ENCODE measurements around the gene CDH4. TPM values are rescaled to one million over a fixed set of nuclear protein-coding genes. Genes with fewer than 3 reads are reported as not detected.

The CDH4 gene
- total and polyA plus RNA-seq, 2 of the 8 experiments (the other 6 are each of a cell fraction or from before 2014, with no cell fraction given): 4.3 to 7.9 TPM

GRCh38 chr20:61659994-61660346, 407.9 kb downstream of the CDH4 start:
- ChIA-PET POLR2A (ENCODE audit: partially characterized antibody) (no interaction called here), CTCF (ENCODE audit: partially characterized antibody) (no interaction called here)
- Histone ChIP-seq H3K4me3 (ENCODE audit: extremely low read depth in 1 of 4, insufficient read depth in 2 of 4, low read depth in 3 of 4, low read length in 4 of 4) (no peak overlapping the region), H3K9ac (replicated peaks in 1 of 4; ENCODE audit: extremely low read depth in 1 of 4, low read depth in 3 of 4, low read length in 3 of 4) (no peak overlapping the region), H2AK5ac (ENCODE audit: low read depth, low read length) (no peak overlapping the region), H2BK12ac (ENCODE audit: low read depth, low read length) (no peak overlapping the region), H4K8ac (ENCODE audit: extremely low read depth, insufficient read depth, low read length) (no peak overlapping the region; the same call in 1 of the 2 replicates), H3K79me1 (ENCODE audit: low read depth, low read length) (no peaks in the 10 kb centered on the region), H3K23ac (ENCODE audit: insufficient read length) (no peak overlapping the region), H4K5ac (ENCODE audit: insufficient read length, low read depth, low read length) (no peak overlapping the region), H2BK20ac (ENCODE audit: low read length) (no peak overlapping the region), H4K91ac (replicated peaks; ENCODE audit: insufficient read length, low read length) (no peak overlapping the region), H3K4me2 (ENCODE audit: insufficient read depth in 1 of 2, low read depth in 2 of 2, low read length in 2 of 2) (no peak overlapping the region), H3K56ac (replicated peaks; ENCODE audit: insufficient read length, low read depth, low read length) (no peak overlapping the region), H2BK15ac (ENCODE audit: low read length) (no peak overlapping the region), H3K23me2 (ENCODE audit: low read depth, low read length) (no peaks in the 10 kb centered on the region), H2AFZ (ENCODE audit: low read length) (no peak overlapping the region), H3K4ac (replicated peaks; ENCODE audit: insufficient read length, low read depth, low read length) (no peak overlapping the region), H3K27me3 (replicated peaks in 1 of 4; ENCODE audit: control insufficient read depth in 3 of 4, extremely low read depth in 1 of 4, insufficient read depth in 3 of 4, low read length in 3 of 4) (peaks cover 0 to 4% (median 0%) of the 10 kb centered on the region in 4 experiments; a peak in 3 of 7 replicates), H4K20me1 (replicated peaks in 1 of 2; ENCODE audit: control insufficient read depth in 1 of 2, insufficient read depth in 2 of 2, low read length in 2 of 2) (peaks cover 0 to 5% of the 10 kb centered on the region in 2 experiments), H3K79me2 (ENCODE audit: control insufficient read depth in 1 of 2, insufficient read depth in 2 of 2, low read length in 2 of 2) (no peaks in the 10 kb centered on the region), H3K36me3 (ENCODE audit: control insufficient read depth in 2 of 4, insufficient read depth in 4 of 4, low read length in 3 of 4) (no peaks in the 10 kb centered on the region), H3K27ac (ENCODE audit: low read depth, low read length) (no peak overlapping the region), H2BK120ac (replicated peaks; ENCODE audit: low read depth, low read length) (no peak overlapping the region), H3K14ac (ENCODE audit: insufficient read length) (no peak overlapping the region), H3K4me1 (replicated peaks in 1 of 4; ENCODE audit: control insufficient read depth in 3 of 4, insufficient read depth in 4 of 4, low read length in 3 of 4) (peaks cover 0 to 5% (median 0%) of the 10 kb centered on the region in 4 experiments; a peak in 2 of 7 replicates), H2BK5ac (ENCODE audit: low read depth, low read length) (no peak overlapping the region), H3K18ac (ENCODE audit: extremely low read depth, low read length) (no peak overlapping the region), H3K9me3 (ENCODE audit: insufficient read depth in 2 of 2, low read depth in 1 of 2, low read length in 1 of 2) (no peaks in the 10 kb centered on the region)
- 84% methylated on average over 12 of the region's 15 CpGs; no CpG with 5 or more reads in 1 of the 2 experiments for WGBS, 2 experiments (ENCODE audit: extremely low coverage in 1 of 2, insufficient coverage in 1 of 2, insufficient read length in 1 of 2, insufficient replicate concordance in 2 of 2, low coverage in 1 of 2, low lambda C conversion rate in 2 of 2, missing lambda C conversion rate in 1 of 2)
- FAIRE-seq (no peak), DNase-seq (ENCODE audit: low read depth in 1 of 2, low spot score in 2 of 2) (no peak)
- TF ChIP-seq ZNF274 (IDR thresholded peaks at IDR 0.05; ENCODE audit: borderline replicate concordance, extremely low read depth, low read length) (no peak), CTBP2 (IDR thresholded peaks at IDR 0.05; ENCODE audit: borderline replicate concordance, insufficient read depth, insufficient read length, low read length) (no peak), ATF2 (IDR thresholded peaks at IDR 0.05; ENCODE audit: low read length) (no peak), FOSL1 (IDR thresholded peaks at IDR 0.05; ENCODE audit: insufficient read depth, low read depth, low read length) (no peak), PHF8 (conservative IDR thresholded peaks at IDR 0.05; ENCODE audit: low read depth, low read length) (no peak), TAF1 (IDR thresholded peaks at IDR 0.05; ENCODE audit: low read depth, low read length) (no peak), GTF2F1 (IDR thresholded peaks at IDR 0.05; ENCODE audit: borderline replicate concordance, low read depth, low read length) (no peak)
- TF ChIP-seq, protein P1, sequence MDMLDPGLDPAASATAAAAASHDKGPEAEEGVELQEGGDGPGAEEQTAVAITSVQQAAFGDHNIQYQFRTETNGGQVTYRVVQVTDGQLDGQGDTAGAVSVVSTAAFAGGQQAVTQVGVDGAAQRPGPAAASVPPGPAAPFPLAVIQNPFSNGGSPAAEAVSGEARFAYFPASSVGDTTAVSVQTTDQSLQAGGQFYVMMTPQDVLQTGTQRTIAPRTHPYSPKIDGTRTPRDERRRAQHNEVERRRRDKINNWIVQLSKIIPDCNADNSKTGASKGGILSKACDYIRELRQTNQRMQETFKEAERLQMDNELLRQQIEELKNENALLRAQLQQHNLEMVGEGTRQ (IDR thresholded peaks at IDR 0.05; ENCODE audit: low read length): no peak

Measured in H1 (cell line).